Measurements from ENCODE around the gene DOCK4. TPM values are rescaled to one million over a fixed set of nuclear protein-coding genes. Genes with fewer than 3 reads are reported as not detected.

The DOCK4 gene
- total RNA-seq, 1 donor from 2014 or later, result 60.3 TPM

DNA sequence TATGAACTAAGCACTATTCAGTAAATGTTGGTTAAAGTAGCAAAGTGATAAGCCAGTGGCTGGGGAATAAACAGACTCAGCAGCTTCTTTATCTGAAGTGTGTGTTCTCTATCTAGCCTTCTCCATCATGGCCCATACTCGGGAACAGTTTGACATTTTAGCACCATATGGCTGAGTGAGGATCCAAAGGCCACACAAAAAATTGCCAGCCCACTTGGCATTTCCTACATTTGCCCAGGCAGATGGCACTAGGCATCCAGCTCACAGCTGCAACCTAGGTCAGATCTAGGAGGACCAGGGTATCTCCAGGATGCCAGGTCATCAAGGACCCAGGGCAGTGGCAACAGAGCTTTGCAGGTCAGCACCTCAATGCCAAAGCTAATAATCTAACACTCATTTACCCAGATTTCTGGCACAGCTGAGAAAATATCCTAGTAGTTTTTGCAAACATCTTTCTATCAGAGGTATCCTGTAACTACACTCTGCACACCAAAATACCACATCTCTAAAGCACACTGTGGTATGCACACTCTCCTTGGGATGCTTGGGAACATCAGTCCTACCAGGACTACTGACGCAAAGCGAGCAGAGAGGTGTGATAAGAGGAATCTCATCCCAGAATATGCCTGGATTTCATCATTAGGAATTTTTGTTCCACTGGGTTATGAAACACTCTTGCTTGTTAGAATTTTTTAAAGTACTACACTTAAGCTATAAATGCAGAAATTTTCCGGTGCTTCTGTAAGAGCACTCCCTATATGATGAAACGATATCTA is 61.7 kb downstream of the DOCK4 start:
- TF ChIP-seq, protein P1, sequence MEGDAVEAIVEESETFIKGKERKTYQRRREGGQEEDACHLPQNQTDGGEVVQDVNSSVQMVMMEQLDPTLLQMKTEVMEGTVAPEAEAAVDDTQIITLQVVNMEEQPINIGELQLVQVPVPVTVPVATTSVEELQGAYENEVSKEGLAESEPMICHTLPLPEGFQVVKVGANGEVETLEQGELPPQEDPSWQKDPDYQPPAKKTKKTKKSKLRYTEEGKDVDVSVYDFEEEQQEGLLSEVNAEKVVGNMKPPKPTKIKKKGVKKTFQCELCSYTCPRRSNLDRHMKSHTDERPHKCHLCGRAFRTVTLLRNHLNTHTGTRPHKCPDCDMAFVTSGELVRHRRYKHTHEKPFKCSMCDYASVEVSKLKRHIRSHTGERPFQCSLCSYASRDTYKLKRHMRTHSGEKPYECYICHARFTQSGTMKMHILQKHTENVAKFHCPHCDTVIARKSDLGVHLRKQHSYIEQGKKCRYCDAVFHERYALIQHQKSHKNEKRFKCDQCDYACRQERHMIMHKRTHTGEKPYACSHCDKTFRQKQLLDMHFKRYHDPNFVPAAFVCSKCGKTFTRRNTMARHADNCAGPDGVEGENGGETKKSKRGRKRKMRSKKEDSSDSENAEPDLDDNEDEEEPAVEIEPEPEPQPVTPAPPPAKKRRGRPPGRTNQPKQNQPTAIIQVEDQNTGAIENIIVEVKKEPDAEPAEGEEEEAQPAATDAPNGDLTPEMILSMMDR (IDR thresholded peaks at IDR 0.05; ENCODE audit: partially characterized antibody, unreplicated experiment), result no peak
- no peaks in the 10 kb centered on the region for H3K27me3 Mint-ChIP-seq (ENCODE audit: unreplicated experiment)
- no peak overlapping the region for H3K4me3 Mint-ChIP-seq (ENCODE audit: unreplicated experiment)
- no peak for DNase-seq
- H3K36me3 Mint-ChIP-seq (ENCODE audit: unreplicated experiment), result no peaks in the 10 kb centered on the region
- H3K9me3 Mint-ChIP-seq (ENCODE audit: unreplicated experiment), result peaks cover 3% of the 10 kb centered on the region
- H3K4me1 Mint-ChIP-seq (ENCODE audit: low read depth, unreplicated experiment), result peaks cover 26% of the 10 kb centered on the region
- no peak overlapping the region for H3K27ac Mint-ChIP-seq (ENCODE audit: unreplicated experiment)

DNA sequence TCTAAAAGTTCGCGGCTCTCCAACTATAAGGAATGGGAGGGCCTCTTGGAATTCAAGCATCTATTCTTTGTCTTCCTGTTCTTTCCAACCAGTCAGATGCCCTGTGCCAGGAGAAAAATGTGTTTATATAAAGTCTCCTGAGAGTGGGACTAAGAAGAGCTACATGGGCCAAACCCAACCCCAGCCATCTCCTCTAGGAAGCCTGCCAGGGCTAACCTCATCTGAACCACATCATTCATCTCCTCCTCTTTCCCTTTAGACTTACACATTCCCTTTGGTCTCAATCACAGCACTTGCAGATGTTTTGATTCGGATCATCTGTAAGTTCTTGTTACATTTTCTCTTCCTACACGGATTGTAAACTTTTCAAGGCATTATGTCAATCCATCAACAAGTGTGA is 62.6 kb downstream of the DOCK4 start:
- H3K36me3 Mint-ChIP-seq (ENCODE audit: unreplicated experiment), result no peaks in the 10 kb centered on the region
- TF ChIP-seq, protein P1 (IDR thresholded peaks at IDR 0.05; ENCODE audit: partially characterized antibody, unreplicated experiment), result no peak
- H3K27me3 Mint-ChIP-seq (ENCODE audit: unreplicated experiment), result no peaks in the 10 kb centered on the region
- no peak overlapping the region for H3K27ac Mint-ChIP-seq (ENCODE audit: unreplicated experiment)
- peaks cover 20% of the 10 kb centered on the region for H3K4me1 Mint-ChIP-seq (ENCODE audit: low read depth, unreplicated experiment)
- DNase-seq, result no peak
- no peak overlapping the region for H3K4me3 Mint-ChIP-seq (ENCODE audit: unreplicated experiment)
- peaks cover 3% of the 10 kb centered on the region for H3K9me3 Mint-ChIP-seq (ENCODE audit: unreplicated experiment)

DNA sequence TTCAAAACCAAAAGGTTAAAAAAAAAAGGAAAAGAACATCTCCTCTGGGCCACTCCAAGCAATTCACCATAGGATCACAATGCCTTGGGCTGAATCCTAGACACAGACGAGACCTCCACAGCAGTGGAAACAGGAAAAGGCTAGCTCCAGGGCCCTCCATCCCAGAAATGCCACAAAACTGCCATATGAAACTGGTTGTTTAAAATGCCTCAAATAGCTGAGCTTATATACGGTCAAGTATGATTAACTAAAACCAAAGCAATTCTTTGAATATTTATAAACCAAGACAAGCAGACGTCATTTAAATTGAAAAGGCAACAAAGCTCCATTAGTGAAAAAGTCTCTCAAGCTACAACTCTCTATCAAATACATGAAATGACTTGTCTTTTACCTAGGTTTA is 63.1 kb downstream of the DOCK4 start:
- TF ChIP-seq, protein P1 (IDR thresholded peaks at IDR 0.05; ENCODE audit: partially characterized antibody, unreplicated experiment), result no peak
- DNase-seq, result no peak
- H3K27me3 Mint-ChIP-seq (ENCODE audit: unreplicated experiment), result no peaks in the 10 kb centered on the region
- H3K4me1 Mint-ChIP-seq (ENCODE audit: low read depth, unreplicated experiment), result peaks cover 17% of the 10 kb centered on the region
- no peaks in the 10 kb centered on the region for H3K36me3 Mint-ChIP-seq (ENCODE audit: unreplicated experiment)
- H3K27ac Mint-ChIP-seq (ENCODE audit: unreplicated experiment), result no peak overlapping the region
- H3K9me3 Mint-ChIP-seq (ENCODE audit: unreplicated experiment), result peaks cover 3% of the 10 kb centered on the region
- H3K4me3 Mint-ChIP-seq (ENCODE audit: unreplicated experiment), result no peak overlapping the region

DNA sequence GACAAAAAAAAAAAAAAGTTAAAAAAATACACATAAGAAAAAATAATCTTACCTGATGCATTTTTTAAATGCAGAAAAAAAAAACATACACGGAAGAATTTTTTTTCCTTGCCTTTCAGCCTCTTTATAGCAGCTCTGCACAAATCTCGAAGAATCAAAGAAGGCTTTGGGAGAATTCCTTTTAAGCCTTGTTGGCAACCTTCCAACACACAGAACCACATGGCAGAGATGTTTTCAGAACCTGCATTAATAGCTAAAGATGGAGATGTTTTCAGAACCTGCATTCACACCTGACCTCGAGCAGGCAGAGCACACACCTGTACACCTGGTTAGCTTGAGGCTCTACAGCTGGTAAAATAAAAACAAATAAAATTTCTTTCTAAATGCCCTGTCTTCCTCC is 65.6 kb downstream of the DOCK4 start:
- no peak overlapping the region for H3K27ac Mint-ChIP-seq (ENCODE audit: unreplicated experiment)
- DNase-seq, result no peak
- peaks cover 1% of the 10 kb centered on the region for H3K9me3 Mint-ChIP-seq (ENCODE audit: unreplicated experiment)
- H3K27me3 Mint-ChIP-seq (ENCODE audit: unreplicated experiment), result no peaks in the 10 kb centered on the region
- no peak overlapping the region for H3K4me3 Mint-ChIP-seq (ENCODE audit: unreplicated experiment)
- no peaks in the 10 kb centered on the region for H3K36me3 Mint-ChIP-seq (ENCODE audit: unreplicated experiment)
- peaks cover 13% of the 10 kb centered on the region for H3K4me1 Mint-ChIP-seq (ENCODE audit: low read depth, unreplicated experiment)
- TF ChIP-seq, protein P1 (IDR thresholded peaks at IDR 0.05; ENCODE audit: partially characterized antibody, unreplicated experiment), result no peak

DNA sequence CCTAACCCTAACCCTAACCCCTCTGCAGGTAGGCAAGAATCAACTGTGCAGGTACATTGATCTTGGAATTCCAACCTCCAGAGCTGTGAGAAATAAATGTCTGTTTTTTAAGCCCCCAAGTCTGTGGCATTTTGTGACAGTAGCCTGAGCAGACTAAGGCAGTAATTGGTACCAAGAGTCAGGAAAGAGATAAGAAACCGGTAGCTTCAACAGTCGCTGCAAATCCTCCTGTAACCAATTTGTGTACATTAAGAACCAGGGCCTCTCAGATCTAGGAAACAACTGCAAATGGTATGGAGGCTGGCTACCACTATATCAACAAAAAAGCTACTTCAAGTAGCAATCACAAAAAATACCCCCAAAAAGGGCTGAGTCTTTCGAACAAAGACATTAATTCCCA is 67.3 kb downstream of the DOCK4 start:
- no peak overlapping the region for H3K27ac Mint-ChIP-seq (ENCODE audit: unreplicated experiment)
- H3K4me1 Mint-ChIP-seq (ENCODE audit: low read depth, unreplicated experiment), result peaks cover 8% of the 10 kb centered on the region
- peaks cover 1% of the 10 kb centered on the region for H3K9me3 Mint-ChIP-seq (ENCODE audit: unreplicated experiment)
- H3K36me3 Mint-ChIP-seq (ENCODE audit: unreplicated experiment), result no peaks in the 10 kb centered on the region
- TF ChIP-seq, protein P1 (IDR thresholded peaks at IDR 0.05; ENCODE audit: partially characterized antibody, unreplicated experiment), result no peak
- no peak for DNase-seq
- H3K4me3 Mint-ChIP-seq (ENCODE audit: unreplicated experiment), result no peak overlapping the region
- no peaks in the 10 kb centered on the region for H3K27me3 Mint-ChIP-seq (ENCODE audit: unreplicated experiment)
